H9 (cell line): ENCODE results near the gene CAPZA2. TPM values are rescaled to one million over a fixed set of nuclear protein-coding genes. Genes with fewer than 3 reads are reported as not detected.

Experiments used
- DNase-seq: peaks from one replicate; pipeline ENCODE4 v3.0.0-alpha.2; 2017
- H2AFZ ChIP-seq: one replicate; pipeline ENCODE4 v1.6.1; 2013; ENCODE audit warnings: mild to moderate bottlenecking, low read length, control low read depth, moderate library complexity
- H2AK5ac ChIP-seq: 2 replicates; pipeline ENCODE4 v1.6.1; 2013; ENCODE audit warnings: low read length, control low read depth, mixed read lengths; ENCODE audit not compliant: insufficient read length
- H2BK120ac ChIP-seq: one replicate; pipeline ENCODE4 v1.6.1; 2013; ENCODE audit warnings: low read depth, mild to moderate bottlenecking, low read length, control low read depth, inconsistent platforms; ENCODE audit not compliant: poor library complexity, severe bottlenecking
- H2BK12ac ChIP-seq: 2 replicates; pipeline ENCODE4 v1.6.1; 2013; ENCODE audit warnings: low read length, control low read depth, mixed read lengths, low read depth; ENCODE audit not compliant: insufficient read length
- H2BK15ac ChIP-seq: 2 replicates; pipeline ENCODE4 v1.6.1; 2013; ENCODE audit warnings: low read depth, low read length, control low read depth
- H2BK20ac ChIP-seq: one replicate; pipeline ENCODE4 v1.6.1; 2013; ENCODE audit warnings: low read depth, mild to moderate bottlenecking, low read length, control low read depth, inconsistent platforms; ENCODE audit not compliant: poor library complexity, severe bottlenecking
- H2BK5ac ChIP-seq: 2 replicates; pipeline ENCODE4 v1.6.1; 2013; ENCODE audit warnings: low read length, control low read depth, mixed read lengths; ENCODE audit not compliant: insufficient read length
- H3K14ac ChIP-seq: 2 replicates; pipeline ENCODE4 v1.6.1; 2013; ENCODE audit warnings: low read length, control low read depth; ENCODE audit not compliant: insufficient read depth
- H3K18ac ChIP-seq: 2 replicates; pipeline ENCODE4 v1.6.1; 2013; ENCODE audit warnings: low read depth, mild to moderate bottlenecking, mixed read lengths, low read length, control low read depth; ENCODE audit not compliant: insufficient read length
- H3K23ac ChIP-seq: 2 replicates; pipeline ENCODE4 v1.6.1; 2013; ENCODE audit warnings: low read length, control low read depth, mixed read lengths, low read depth; ENCODE audit not compliant: insufficient read length
- H3K23me2 ChIP-seq: 2 replicates; pipeline ENCODE4 v1.6.1; 2013; ENCODE audit warnings: low read depth, mild to moderate bottlenecking, mixed read lengths, low read length, control low read depth; ENCODE audit not compliant: insufficient read length, poor library complexity, severe bottlenecking
- H3K27ac ChIP-seq: 2 replicates; pipeline ENCODE4 v1.5.1; 2013; ENCODE audit warnings: low read length, control low read depth, mixed read lengths, low read depth; ENCODE audit not compliant: insufficient read length
- H3K27me3 ChIP-seq: 2 replicates; pipeline ENCODE4 v1.6.1; 2013; ENCODE audit warnings: low read length, control low read depth, inconsistent platforms; ENCODE audit not compliant: insufficient read depth
- H3K4ac ChIP-seq: 2 replicates; pipeline ENCODE4 v1.6.1; 2013; ENCODE audit warnings: low read depth, mild to moderate bottlenecking, control low read depth, inconsistent platforms, low read length, moderate library complexity
- H3K4me1 ChIP-seq: 2 replicates; pipeline ENCODE4 v1.6.1; 2013; ENCODE audit warnings: low read length, control low read depth, inconsistent platforms; ENCODE audit not compliant: insufficient read depth
- H3K4me2 ChIP-seq: 2 replicates; pipeline ENCODE4 v1.6.1; 2013; ENCODE audit warnings: low read length, control low read depth, mixed read lengths; ENCODE audit not compliant: insufficient read length, insufficient read depth
- H3K56ac ChIP-seq: 2 replicates; pipeline ENCODE4 v1.6.1; 2013; ENCODE audit warnings: low read depth, mild to moderate bottlenecking, mixed read lengths, low read length, control low read depth; ENCODE audit not compliant: insufficient read length
- H3K79me1 ChIP-seq: 2 replicates; pipeline ENCODE4 v1.6.1; 2013; ENCODE audit warnings: low read depth, mild to moderate bottlenecking, moderate library complexity, low read length, control low read depth, inconsistent platforms; ENCODE audit not compliant: insufficient read depth, poor library complexity, severe bottlenecking
- H3K79me2 ChIP-seq: 2 replicates; pipeline ENCODE4 v1.6.1; 2013; ENCODE audit warnings: low read length, control low read depth, inconsistent platforms; ENCODE audit not compliant: insufficient read depth
- H3K9ac ChIP-seq: 2 replicates; pipeline ENCODE4 v1.6.1; 2013; ENCODE audit warnings: low read length, control low read depth, mixed read lengths; ENCODE audit not compliant: insufficient read length; ENCODE audit errors: extremely low read depth
- H3K9me3 ChIP-seq: one replicate; pipeline ENCODE4 v1.6.1; 2013; ENCODE audit warnings: low read depth, low read length, inconsistent platforms; ENCODE audit not compliant: control insufficient read depth
- H3T11ph ChIP-seq: one replicate; pipeline ENCODE4 v1.6.1; 2013; ENCODE audit warnings: mild to moderate bottlenecking, low read length, control low read depth, inconsistent platforms
- H4K20me1 ChIP-seq: one replicate; pipeline ENCODE4 v1.6.1; 2013; ENCODE audit not compliant: control insufficient read depth, insufficient read length, insufficient read depth
- H4K5ac ChIP-seq: 2 replicates; pipeline ENCODE4 v1.6.1; 2013; ENCODE audit warnings: low read depth, mild to moderate bottlenecking, mixed read lengths, low read length, control low read depth; ENCODE audit not compliant: insufficient read length
- H4K8ac ChIP-seq: replicated peaks from 2 replicates; pipeline ENCODE4 v1.6.1; 2013; ENCODE audit warnings: low read length, control low read depth, mixed read lengths, low read depth; ENCODE audit not compliant: insufficient read length
- H4K91ac ChIP-seq: 2 replicates; pipeline ENCODE4 v1.6.1; 2013; ENCODE audit warnings: low read depth, mild to moderate bottlenecking, moderate library complexity, mixed read lengths, low read length, control low read depth; ENCODE audit not compliant: insufficient read length
- H3K27ac Mint-ChIP-seq, 3 experiments: 2 replicates in 2 of 3; 3 replicates in 1 of 3; pipeline ENCODE4 v1.8.0; 2020 to 2021; ENCODE audit warnings: mixed read lengths in 3 of 3, mild to moderate bottlenecking in 1 of 3, moderate library complexity in 1 of 3
- H3K27me3 Mint-ChIP-seq: 2 replicates; pipeline ENCODE4 v1.8.0; 2021; ENCODE audit warnings: low read depth, mild to moderate bottlenecking, moderate library complexity, mixed read lengths
- H3K36me3 Mint-ChIP-seq, 3 experiments: 2 replicates in 2 of 3; 3 replicates in 1 of 3; pipeline ENCODE4 v1.8.0; 2020 to 2021; ENCODE audit warnings: low read depth in 3 of 3, mixed read lengths in 3 of 3; ENCODE audit not compliant: insufficient read depth in 1 of 3
- H3K4me1 Mint-ChIP-seq, 2 experiments: 2 replicates each; pipeline ENCODE4 v1.8.0; 2020; ENCODE audit warnings: mixed read lengths in 2 of 2
- H3K4me3 Mint-ChIP-seq, 2 experiments: 2 replicates in 1 of 2; 3 replicates in 1 of 2; pipeline ENCODE4 v1.8.0; 2020 to 2021; ENCODE audit warnings: mild to moderate bottlenecking in 2 of 2, mixed read lengths in 2 of 2, moderate library complexity in 1 of 2
- H3K9me3 Mint-ChIP-seq, 2 experiments: 2 replicates in 1 of 2; 3 replicates in 1 of 2; pipeline ENCODE4 v1.8.0; 2020; ENCODE audit warnings: mild to moderate bottlenecking in 2 of 2, mixed read lengths in 2 of 2, moderate library complexity in 1 of 2
- WGBS: extraction: QIAGEN DNeasy Blood & Tissue Kit; methylation state at CpG from one replicate; pipeline ENCODE4 v1.1.7; 2013; ENCODE audit warnings: missing lambda C conversion rate, low lambda C conversion rate, mixed read lengths; ENCODE audit not compliant: insufficient read length; ENCODE audit errors: extremely low coverage; 5-methylcytosine and 5-hydroxymethylcytosine counted together
- total RNA-seq: library from RNA; stranded (reverse); gene quantifications from 2 replicates; pipeline ENCODE4 v1.2.1, GENCODE V29; 2021
- TF ChIP-seq, protein P1 (sequence below): fragments of 200-600 bp; sonication (generic); conservative IDR thresholded peaks from 3 replicates; pipeline ENCODE4 v1.8.0; 2021; ENCODE audit warnings: antibody characterized with exemption, mild to moderate bottlenecking

The CAPZA2 gene
- total RNA-seq, 1 experiment from 2014 or later = 131 TPM

DNA sequence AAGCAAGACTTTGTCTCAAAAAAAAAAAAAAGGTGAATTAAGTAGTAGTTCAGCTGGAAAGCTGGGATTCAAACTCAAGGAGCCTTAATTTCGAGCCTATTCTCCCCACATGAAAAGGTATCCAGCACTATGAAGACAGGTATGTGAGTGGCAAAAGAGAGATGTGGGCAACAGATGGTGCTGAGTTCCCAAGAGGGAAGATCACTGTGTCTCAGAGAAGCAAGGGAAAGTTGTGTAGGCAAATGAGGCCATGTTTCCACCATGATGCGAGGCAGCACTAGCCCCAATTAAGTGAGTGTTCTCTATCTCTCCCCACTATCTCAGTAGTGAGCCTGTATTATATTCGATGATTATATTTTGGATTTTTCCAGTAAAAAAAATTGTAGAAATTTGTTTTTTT is 71.1 kb downstream of the CAPZA2 start:
- Histone ChIP-seq H3K27ac (no peak overlapping the region), H3K27me3 (no peaks in the 10 kb centered on the region; the same call in 1 of the 2 replicates), H4K91ac (no peak overlapping the region), H3K4me1 (no peaks in the 10 kb centered on the region), H4K8ac (no peak overlapping the region), H3K4ac (no peak overlapping the region), H4K20me1 (no peaks in the 10 kb centered on the region), H3K14ac (no peak overlapping the region), H3K9ac (no peak overlapping the region), H3K23ac (no peak overlapping the region), H3K79me2 (no peaks in the 10 kb centered on the region), H2BK120ac (no peak overlapping the region), H3K23me2 (no peaks in the 10 kb centered on the region), H2AK5ac (no peak overlapping the region), H2BK12ac (no peak overlapping the region), H3K79me1 (no peaks in the 10 kb centered on the region), H2BK15ac (no peak overlapping the region), H3K18ac (no peak overlapping the region), H2BK20ac (no peak overlapping the region), H2BK5ac (no peak overlapping the region), H4K5ac (no peak overlapping the region), H3T11ph (no peak overlapping the region), H3K56ac (no peak overlapping the region), H3K9me3 (no peaks in the 10 kb centered on the region), H3K4me2 (no peak overlapping the region), H2AFZ (no peak overlapping the region)
- no CpG with 5 or more reads among the region's 3 CpGs for WGBS
- Mint-ChIP-seq H3K36me3 (no peaks in the 10 kb centered on the region), H3K4me3 (no peak overlapping the region), H3K4me1 (peaks cover 3 to 6% of the 10 kb centered on the region in 2 experiments; a peak in 2 of 4 replicates), H3K9me3 (no peaks in the 10 kb centered on the region), H3K27ac (no peak overlapping the region), H3K27me3 (peaks cover 9% of the 10 kb centered on the region)
- DNase-seq = no peak
- TF ChIP-seq, protein P1, sequence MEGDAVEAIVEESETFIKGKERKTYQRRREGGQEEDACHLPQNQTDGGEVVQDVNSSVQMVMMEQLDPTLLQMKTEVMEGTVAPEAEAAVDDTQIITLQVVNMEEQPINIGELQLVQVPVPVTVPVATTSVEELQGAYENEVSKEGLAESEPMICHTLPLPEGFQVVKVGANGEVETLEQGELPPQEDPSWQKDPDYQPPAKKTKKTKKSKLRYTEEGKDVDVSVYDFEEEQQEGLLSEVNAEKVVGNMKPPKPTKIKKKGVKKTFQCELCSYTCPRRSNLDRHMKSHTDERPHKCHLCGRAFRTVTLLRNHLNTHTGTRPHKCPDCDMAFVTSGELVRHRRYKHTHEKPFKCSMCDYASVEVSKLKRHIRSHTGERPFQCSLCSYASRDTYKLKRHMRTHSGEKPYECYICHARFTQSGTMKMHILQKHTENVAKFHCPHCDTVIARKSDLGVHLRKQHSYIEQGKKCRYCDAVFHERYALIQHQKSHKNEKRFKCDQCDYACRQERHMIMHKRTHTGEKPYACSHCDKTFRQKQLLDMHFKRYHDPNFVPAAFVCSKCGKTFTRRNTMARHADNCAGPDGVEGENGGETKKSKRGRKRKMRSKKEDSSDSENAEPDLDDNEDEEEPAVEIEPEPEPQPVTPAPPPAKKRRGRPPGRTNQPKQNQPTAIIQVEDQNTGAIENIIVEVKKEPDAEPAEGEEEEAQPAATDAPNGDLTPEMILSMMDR = no peak
